AG09309 (cell line): ENCODE results near the gene TLNRD1.

ENCODE experiments used
- DNase-seq: peaks from one replicate; pipeline ENCODE4 v3.0.0-alpha.2; 2010; ENCODE audit warnings: low read depth
- H3K4me3 ChIP-seq: 2 replicates; pipeline ENCODE4 v1.5.1; 2011; ENCODE audit warnings: mild to moderate bottlenecking, low read depth, low read length, moderate library complexity; ENCODE audit not compliant: control insufficient read depth
- TF ChIP-seq, protein P1 (sequence below): IDR thresholded peaks from 2 replicates; pipeline ENCODE4 v1.5.1; 2011; ENCODE audit warnings: mild to moderate bottlenecking, low read depth, low read length, inconsistent platforms; ENCODE audit not compliant: insufficient read depth, control insufficient read depth; ENCODE audit errors: missing control alignments

Gene TLNRD1

DNA sequence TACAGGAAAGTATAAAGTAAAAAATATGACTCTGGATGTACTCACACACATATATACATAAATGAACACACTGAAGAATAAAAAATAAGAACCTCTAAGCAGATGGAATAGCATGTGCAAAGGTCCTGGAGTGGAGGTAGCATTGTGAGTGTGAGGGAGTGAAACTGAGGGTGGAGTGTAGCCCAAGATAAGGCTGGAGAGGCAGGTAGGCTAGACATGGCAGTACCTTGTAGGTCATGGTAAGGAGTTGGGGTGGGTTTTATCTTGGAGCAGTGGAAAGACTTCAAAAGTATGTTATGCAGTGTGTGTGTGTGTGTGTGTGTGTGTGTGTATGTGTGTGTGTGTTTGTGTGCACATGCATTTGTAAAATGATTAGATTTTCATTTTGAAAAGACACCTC is 49.5 kb downstream of the TLNRD1 start:
- DNase-seq = no peak
- TF ChIP-seq, protein P1, sequence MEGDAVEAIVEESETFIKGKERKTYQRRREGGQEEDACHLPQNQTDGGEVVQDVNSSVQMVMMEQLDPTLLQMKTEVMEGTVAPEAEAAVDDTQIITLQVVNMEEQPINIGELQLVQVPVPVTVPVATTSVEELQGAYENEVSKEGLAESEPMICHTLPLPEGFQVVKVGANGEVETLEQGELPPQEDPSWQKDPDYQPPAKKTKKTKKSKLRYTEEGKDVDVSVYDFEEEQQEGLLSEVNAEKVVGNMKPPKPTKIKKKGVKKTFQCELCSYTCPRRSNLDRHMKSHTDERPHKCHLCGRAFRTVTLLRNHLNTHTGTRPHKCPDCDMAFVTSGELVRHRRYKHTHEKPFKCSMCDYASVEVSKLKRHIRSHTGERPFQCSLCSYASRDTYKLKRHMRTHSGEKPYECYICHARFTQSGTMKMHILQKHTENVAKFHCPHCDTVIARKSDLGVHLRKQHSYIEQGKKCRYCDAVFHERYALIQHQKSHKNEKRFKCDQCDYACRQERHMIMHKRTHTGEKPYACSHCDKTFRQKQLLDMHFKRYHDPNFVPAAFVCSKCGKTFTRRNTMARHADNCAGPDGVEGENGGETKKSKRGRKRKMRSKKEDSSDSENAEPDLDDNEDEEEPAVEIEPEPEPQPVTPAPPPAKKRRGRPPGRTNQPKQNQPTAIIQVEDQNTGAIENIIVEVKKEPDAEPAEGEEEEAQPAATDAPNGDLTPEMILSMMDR = no peak
- no peak overlapping the region for H3K4me3 ChIP-seq

DNA sequence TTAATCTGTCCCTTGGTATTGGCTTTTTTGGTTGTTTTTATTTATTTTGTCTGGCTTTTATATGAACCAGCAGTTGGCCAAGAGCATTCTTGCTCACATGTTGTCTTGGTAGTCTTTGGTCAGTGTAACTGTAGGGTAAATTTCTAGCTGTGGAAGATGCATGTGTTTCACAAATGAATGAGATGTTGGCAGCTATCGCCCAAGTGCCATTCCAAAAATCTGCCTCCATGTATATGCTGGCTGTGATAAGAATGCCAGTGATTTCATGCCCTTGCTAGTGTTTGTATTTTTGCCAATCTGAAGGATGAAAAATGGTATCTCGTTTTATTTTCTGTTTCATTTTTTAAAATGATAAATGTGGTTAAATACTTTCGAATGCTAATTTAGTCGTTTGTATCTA is 50.1 kb downstream of the TLNRD1 start:
- TF ChIP-seq, protein P1 = no peak
- DNase-seq = no peak
- H3K4me3 ChIP-seq = no peak overlapping the region

DNA sequence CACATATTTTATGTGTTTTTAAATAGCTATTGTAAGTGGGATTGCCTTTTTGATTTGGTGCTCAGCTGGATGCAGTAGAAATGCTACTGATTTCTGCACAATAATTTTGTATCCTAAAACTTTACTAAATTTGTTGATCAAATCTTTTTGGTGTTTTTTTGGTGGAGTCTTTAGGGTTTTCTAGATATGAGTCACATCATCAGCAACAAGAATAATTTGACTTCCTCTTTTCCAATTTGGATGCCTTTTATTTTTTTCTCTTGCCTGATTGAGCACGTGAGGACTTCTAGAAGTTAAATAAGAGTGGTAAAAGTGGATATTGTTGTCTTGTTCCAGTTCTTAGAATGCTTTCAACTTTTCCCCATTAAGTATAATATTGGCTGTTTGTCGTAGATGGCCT is 51.3 kb downstream of the TLNRD1 start:
- H3K4me3 ChIP-seq = no peak overlapping the region
- TF ChIP-seq, protein P1 = no peak
- DNase-seq = no peak

DNA sequence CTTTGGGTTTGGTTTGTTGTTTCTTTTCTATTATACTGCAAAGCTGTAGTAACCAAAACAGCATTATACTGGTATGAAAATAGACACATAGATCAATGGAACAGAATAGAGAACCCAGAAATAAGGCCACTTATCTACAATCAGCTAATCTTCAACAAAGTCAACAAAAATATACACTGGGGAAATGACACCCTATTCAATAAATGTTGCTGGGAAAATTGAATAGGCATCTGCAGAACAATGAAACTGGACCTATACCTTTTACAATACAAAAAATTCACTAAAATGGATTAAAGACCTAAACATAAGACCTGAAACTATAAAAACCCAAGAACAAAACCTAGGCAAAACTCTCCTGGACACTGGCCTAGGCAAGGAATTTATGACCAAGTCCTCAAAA is 52.9 kb downstream of the TLNRD1 start:
- DNase-seq = no peak
- H3K4me3 ChIP-seq = no peak overlapping the region
- TF ChIP-seq, protein P1 = no peak

DNA sequence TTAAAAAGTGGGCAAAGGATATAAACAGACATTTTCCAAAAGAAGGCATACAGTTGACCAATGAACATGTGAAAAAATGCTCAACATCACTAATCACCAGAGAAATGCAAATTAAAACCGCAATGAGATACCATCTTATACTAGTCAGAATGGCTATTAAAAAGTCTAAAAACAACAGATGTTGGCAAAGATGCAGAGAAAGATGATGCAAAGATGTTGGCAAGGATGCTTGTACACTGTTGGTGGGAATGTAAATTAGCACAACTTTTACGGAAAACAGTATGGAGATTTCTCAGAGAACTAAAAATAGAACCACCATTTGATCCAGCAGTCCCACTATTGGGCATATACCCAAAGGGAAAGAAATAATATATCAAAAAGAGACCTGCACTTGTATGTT is 53.5 kb downstream of the TLNRD1 start:
- DNase-seq = peak; percentile 89
- TF ChIP-seq, protein P1 = no peak
- no peak overlapping the region for H3K4me3 ChIP-seq
